ENCODE results near the gene GPC6.

- no peak for TF ChIP-seq GATA2 (IDR thresholded peaks at IDR 0.05; ENCODE audit: low read depth, low read length)
- no peak for TF ChIP-seq GATA3 (IDR thresholded peaks at IDR 0.05; ENCODE audit: low read depth, low read length)
Observed at GRCh38 chr13:93769607-93770006, 543.0 kb downstream of the GPC6 start.

Data from SH-SY5Y (cell line).